AML-193 (cell line): ENCODE data around the gene TH.

Source experiments
- DNase-seq, 2 experiments: peaks; one replicate each; lab custom pipeline; 2025; lab: John Stamatoyannopoulos, UW

The TH gene

DNA sequence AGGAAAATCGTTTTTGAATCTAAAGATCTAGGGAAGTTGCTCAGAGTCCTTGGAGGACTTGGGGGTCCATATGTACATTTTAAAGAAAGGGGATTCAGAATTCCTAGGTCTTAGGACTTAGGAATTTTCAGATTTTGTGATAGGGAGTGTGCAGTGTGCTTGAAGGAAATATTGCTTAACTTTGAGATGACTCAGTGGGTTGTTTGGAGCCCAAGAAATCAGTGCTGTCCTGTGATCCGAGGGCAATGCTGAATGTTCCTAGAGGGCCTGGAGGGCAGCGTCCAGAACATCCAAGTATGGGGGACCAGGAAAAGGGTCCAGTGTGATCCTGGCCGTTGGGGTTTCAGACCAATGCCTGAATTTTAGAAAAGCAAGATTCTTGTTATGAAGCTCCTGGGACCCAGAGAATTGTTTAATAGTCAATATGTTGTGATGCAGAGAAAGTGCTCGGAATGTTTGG, 29.3 kb downstream of the TH start:
- no peak for DNase-seq

DNA sequence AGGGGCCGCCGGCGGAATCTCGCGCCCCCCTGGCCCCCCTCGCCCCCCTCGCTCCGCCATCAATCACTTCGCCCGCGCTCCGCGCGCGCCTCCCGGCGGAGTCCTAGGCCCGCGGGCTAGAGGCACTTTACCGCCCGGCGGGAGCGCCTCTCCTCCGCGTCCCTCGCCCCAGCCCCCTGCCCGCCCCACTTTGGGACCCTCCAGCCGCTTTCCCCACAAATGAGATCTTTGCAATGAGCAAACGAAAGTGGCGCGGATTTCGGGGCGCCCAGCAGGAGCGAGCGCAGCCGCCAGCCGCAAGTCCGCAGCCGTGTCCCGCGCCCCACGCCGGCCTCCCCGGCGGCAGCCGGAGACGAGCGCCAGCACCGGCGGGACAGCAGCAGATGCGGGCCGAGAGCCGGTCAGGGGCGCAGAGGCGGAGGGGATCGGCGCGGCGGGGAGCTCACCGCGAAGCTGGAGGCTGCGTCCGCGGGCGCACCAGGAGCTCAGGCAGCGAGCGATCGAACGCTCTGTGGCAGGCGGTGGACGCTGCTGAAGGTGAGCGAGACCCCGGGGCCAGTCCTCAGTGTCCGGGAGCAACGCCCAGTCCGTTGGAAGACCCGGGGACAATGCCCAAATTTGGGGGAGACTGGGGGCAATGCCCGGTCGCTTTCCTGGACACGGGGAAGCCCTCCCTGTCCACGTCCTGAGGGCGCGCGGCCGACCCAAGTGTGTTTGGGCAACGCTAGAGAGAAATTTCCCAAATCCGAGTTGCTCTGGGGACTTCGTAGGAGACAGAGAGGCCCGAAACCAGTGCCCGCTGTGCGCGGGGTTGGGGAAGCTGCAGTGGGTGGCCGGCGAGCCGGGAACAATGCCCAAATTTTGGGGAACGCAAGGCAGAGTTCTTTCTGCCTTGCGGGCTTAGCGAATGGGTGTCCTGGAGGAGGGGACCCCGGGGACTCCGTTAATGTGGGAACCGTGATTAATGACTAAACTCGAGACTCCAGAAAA, 30.9 kb downstream of the TH start:
- no peak for DNase-seq

DNA sequence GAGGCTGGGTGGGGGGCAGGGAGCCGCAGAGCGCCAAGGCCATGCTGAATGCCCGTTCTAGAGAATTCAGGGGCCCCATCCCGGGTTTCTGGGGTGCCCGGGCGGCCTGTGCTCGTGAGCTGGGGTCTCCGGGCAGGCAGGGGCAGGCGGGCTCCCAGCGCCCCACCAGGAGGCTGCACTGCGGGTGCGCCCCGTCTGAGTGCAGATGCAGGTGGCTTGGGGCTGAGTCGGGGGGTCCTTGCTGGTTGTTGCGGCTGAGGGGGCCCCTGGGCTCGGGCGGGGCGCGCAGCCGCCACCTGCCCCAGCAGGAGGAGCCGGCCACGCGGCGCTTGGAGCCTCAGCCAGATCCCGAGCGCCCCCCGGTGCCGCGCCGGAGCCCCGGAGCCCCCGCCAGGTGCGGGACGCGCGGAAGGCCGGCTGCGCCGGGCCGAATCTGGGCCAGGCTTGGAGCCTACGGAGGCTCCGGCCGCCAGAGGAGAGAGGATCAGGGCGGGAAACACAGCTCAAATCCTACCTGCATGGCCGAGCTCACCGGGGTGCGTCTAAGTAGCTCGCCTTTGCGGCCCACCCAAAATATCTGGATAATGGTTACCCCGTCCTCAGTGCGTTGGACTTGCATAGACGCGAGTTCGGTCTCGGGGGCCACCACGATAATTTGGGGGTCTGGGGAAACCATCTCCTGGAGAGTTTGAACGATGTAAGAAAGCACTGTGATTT, 31.8 kb downstream of the TH start:
- DNase-seq: no peak

GRCh38 chr11:2139123-2139521, 32.5 kb downstream of the TH start, which contains the start of gene IGF2:
IGF2 (minus strand) TSS chr11:2139389; CDS start chr11:2135523, 3,866 bp downstream.
- DNase-seq: no peak

GRCh38 chr11:2138431-2139122, 33.0 kb downstream of the TH start:
- DNase-seq: no peak

- no peak for DNase-seq
Observed at GRCh38 chr11:2138068-2138430, 33.6 kb downstream of the TH start.

DNA sequence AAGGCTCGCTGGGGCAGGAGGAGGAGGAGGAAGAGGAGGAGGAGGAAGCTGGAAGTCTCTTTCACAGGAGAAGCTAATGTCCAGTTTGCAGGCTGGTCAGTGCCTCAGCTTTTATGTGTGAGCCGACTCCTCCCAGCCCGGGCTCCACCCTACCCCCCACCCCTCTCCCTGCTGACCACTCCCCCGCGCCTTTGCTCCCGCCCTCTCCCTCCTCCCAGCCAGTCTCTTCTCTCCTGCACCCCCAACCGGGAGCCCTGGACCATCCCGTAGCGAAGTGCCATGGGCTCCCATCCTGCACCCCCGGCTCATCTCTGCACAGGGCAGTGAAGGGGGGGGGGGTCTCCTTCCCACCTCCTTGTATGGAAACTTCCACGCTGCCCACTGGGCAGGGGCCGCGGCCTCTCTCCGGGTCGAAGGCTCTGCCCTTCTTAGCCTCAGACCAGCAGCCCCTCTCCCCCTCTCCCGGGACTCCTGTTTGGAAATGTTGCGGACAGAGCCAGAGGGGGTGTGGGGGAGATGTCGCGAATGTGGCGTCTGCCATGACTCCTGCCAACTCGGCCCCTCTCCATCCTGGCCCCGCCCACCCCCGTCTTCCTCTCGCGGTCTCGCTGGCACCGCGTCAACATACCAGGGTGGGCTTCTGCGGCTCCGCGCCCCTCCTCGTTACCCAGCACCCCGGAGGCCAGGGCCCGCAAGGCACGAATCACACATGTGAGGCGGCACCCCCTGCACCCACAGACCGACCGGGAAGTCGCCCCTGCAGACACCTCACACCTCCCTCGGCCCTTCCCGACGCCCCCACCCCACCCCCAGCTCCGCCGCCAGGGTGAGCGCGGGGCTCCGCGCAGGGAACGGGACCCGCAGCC, 34.2 kb downstream of the TH start:
- DNase-seq: no peak

DNA sequence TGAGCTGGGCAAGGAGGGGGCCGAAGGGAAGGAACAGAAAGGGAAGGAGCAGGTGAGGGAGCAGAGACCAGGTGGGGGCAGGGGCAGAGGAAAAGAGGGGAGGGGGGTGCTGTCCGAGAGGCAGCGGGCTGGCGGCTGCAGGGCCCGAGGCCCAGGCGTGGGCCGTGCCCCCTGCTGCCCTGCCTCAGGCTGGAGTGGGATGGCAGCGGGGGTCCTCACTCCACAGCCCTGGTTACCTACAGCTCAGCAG, 34.7 kb downstream of the TH start:
- DNase-seq: no peak

DNA sequence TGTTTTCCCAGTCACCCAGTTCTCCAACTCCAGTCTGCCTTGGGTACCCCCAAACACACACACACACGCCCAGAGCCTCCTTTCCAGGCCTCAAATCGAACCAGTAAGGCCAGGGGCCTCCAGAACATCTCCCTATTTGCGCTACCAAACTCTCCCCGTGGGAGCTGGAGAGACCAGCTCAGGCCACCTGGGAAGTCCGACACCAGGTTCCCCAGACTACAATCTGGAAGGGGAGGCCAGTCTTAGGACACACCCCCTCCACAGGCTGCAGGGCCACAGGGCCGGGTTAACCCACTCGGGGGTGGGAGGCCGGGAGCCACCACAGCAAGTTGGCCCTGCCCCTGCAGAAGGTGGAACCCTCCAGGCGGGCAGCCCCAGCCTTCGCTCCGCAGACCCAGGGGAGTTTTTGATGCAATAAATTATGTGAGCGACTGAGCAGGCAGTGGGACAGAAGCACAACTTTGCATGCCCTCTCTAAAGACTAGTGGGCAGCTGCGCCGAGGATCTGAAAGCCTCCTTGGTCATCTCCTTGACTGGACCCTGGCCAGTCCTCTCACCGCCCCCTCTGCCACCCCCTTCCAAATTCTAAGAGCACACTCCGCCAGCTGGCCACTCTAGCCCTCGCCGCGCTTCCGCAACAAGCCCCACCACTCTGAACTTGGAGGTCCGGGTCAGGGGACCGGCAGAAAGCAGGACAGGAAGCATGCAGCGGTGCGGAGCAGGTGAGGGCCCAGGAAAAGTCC, 35.2 kb downstream of the TH start:
- no peak for DNase-seq

- no peak for DNase-seq
Observed at GRCh38 chr11:2135648-2136201, 35.9 kb downstream of the TH start.

DNA sequence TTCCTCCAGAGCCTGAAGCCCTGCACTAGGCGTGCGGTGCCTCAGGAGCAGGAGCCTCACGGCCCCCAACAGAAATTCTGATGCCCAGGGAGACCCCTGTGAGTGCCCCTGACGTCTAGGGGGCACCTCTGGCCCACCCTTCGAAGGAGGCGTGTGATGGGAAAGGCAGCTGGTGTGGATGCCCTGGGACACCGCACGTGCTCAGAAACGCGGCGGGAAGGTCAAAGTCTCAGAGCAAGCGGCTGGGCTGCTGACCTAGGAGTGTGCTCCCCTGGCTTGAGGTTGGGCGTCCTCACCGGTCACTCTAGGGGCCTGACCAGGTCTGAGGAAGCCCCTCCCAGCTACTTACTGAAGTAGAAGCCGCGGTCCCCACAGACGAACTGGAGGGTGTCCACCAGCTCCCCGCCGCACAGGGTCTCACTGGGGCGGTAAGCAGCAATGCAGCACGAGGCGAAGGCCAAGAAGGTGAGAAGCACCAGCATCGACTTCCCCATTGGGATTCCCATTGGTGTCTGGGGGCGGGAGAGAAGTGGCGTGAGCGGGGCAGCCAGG, 36.5 kb downstream of the TH start:
- no peak for DNase-seq

- DNase-seq: no peak
Observed at GRCh38 chr11:2134022-2135010, 37.3 kb downstream of the TH start.

DNA sequence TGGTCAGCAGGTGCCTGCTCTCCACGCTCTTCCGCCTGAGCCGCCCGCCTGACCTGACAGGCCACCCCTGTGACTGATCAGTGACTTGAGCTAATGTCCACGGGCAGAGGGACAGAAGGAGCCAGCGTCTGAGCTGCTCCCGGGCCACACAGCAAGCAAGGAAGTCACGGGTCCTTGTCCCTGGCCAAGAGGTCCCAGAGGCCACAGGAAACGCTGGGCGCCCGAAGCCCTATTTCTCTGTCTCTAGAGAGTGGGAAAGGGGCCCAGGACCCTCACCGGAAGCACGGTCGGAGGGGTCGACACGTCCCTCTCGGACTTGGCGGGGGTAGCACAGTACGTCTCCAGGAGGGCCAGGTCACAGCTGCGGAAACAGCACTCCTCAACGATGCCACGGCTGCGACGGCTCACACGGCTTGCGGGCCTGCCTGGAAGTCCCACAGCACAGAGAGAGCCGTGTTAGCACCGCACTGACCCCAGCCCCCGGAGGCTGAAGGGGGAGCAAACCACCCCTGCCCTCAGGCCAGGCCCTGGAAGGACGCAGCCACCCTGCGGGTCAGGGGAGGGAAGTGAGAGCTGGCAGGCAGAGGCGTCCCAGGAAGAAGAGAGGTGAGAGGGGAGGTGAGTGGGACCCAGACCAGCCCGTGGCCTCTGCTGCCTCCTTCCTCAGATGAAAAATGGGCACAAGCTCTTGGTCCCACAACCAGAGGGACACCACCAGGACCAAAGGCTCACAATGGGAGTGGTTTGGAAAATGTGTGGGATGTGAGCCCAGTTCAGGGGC, 38.2 kb downstream of the TH start:
- no peak for DNase-seq

- DNase-seq: no peak
Observed at GRCh38 chr11:2132874-2133240, 38.8 kb downstream of the TH start.

DNA sequence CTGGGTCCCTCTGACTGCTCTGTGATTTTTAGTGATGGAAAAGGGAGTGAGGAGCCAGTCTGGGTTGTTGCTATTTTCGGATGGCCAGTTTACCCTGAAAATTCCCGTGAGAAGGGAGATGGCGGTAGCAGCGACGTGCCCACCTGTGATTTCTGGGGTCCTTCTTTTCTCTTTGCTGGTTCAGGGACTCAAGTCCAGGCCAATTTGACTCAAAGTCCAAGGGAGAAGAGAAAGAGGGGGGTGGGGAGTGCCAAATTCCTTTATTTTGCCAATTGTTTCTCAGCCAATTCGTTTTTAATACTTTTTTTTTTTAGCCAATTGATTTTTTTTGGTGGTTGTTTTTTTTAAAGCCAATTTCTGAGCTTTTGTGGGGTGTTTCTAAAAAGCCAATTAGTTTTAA, 39.4 kb downstream of the TH start:
- no peak for DNase-seq

GRCh38 chr11:2131371-2132236, 40.0 kb downstream of the TH start:
- no peak for DNase-seq

DNA sequence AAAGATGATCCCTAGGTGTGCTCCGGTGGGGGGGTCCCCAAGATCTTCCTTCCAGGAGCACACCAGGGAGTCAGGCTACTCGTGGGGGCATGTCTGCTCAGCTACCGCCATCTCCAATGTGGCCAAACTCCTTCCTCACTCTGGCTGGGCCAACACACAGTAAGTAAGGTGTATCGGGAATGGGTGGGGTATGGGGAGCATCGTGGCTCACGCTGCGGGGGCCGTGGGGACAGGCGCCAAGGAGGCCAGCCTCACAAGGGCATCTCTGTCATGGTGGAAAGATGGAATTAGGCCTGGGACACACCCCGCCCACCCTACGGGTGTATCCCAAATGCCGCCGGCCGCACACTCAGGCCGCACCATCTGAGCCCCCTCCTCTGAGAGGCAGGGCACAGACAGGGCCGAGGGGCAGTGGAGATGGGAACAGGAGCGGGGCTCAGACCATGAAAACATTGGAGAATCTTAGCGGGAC, 40.7 kb downstream of the TH start:
- no peak for DNase-seq
